Kidney capillary endothelial cell (primary cell): ENCODE measurements around the gene RDH13.
A peak's percentile ranks its signal among the peaks of the same experiment; 100 is the strongest.
"Not testable (repeated sequence)": the region's sequence is repeated elsewhere in the genome, so short reads cannot be mapped to it uniquely, and the experiment has no call there.

ENCODE experiments used
- DNase-seq: peaks from one replicate; pipeline ENCODE4 v3.0.0-alpha.2; 2018; ENCODE audit warnings: low spot score

RDH13 gene

GRCh38 chr19:55044771-55045716, 17.9 kb downstream of the RDH13 start:
- DNase-seq: no peak

GRCh38 chr19:55044286-55044685, 18.7 kb downstream of the RDH13 start:
- DNase-seq: no peak

- DNase-seq: no peak
Measured at GRCh38 chr19:55042688-55043087, 20.3 kb downstream of the RDH13 start.

- DNase-seq: no peak
Measured at GRCh38 chr19:55042344-55042678, 20.6 kb downstream of the RDH13 start.

- DNase-seq: peak; percentile 74
Measured at GRCh38 chr19:55041627-55042343, 21.2 kb downstream of the RDH13 start.

- DNase-seq: no peak
Measured at GRCh38 chr19:55041244-55041626, 21.7 kb downstream of the RDH13 start.

- not testable (repeated sequence) for DNase-seq
Measured at GRCh38 chr19:55040654-55041053, 22.3 kb downstream of the RDH13 start.

- DNase-seq: not testable (repeated sequence)
Measured at GRCh38 chr19:55037603-55038002, 25.3 kb downstream of the RDH13 start.

- DNase-seq: no peak
Measured at GRCh38 chr19:55036058-55036457, 26.9 kb downstream of the RDH13 start.

GRCh38 chr19:55034751-55035150, 28.2 kb downstream of the RDH13 start:
- no peak for DNase-seq

GRCh38 chr19:55032976-55033643, 29.8 kb downstream of the RDH13 start:
- DNase-seq: not testable (repeated sequence)

GRCh38 chr19:55032170-55032800, 30.7 kb downstream of the RDH13 start:
- DNase-seq: no peak

GRCh38 chr19:55031178-55031577, 31.8 kb downstream of the RDH13 start:
- DNase-seq: no peak

GRCh38 chr19:55028757-55029156, 34.2 kb downstream of the RDH13 start:
- no peak for DNase-seq

- no peak for DNase-seq
Measured at GRCh38 chr19:55027472-55028337, 35.2 kb downstream of the RDH13 start.

- not testable (repeated sequence) for DNase-seq
Measured at GRCh38 chr19:55027140-55027471, 35.8 kb downstream of the RDH13 start.

GRCh38 chr19:55024111-55024510, 38.8 kb downstream of the RDH13 start:
- DNase-seq: no peak

GRCh38 chr19:55020351-55020750, 42.6 kb downstream of the RDH13 start:
- not testable (repeated sequence) for DNase-seq

GRCh38 chr19:55018633-55019032, 44.3 kb downstream of the RDH13 start:
- DNase-seq: no peak

GRCh38 chr19:55018216-55018615, 44.7 kb downstream of the RDH13 start:
- no peak for DNase-seq

- no peak for DNase-seq
Measured at GRCh38 chr19:55016017-55016416, 46.9 kb downstream of the RDH13 start.
